PC-3 (cell line): ENCODE measurements around the gene S100A14.

Experiments used
- CTCF ChIP-seq: fragments of 300-600 bp; sonication (generic); conservative IDR thresholded peaks from 2 replicates; pipeline ENCODE4 v1.5.1; 2017; ENCODE audit warnings: antibody characterized with exemption, low read depth, mild to moderate bottlenecking, low read length
- EZH2 ChIP-seq: fragments of 300-600 bp; sonication (generic); IDR thresholded peaks from one replicate; pipeline ENCODE4 v1.6.1; 2017; ENCODE audit warnings: antibody characterized with exemption, mild to moderate bottlenecking, low read length; ENCODE audit not compliant: unreplicated experiment
- EZH2phosphoT487 ChIP-seq: fragments of 300-600 bp; sonication (generic); IDR thresholded peaks from 2 replicates; pipeline ENCODE4 v1.6.1; 2018; ENCODE audit warnings: mild to moderate bottlenecking, antibody characterized with exemption, low read length, borderline replicate concordance

- TF ChIP-seq CTCF (no peak), EZH2 (no peak), EZH2phosphoT487 (no peak)
Measured at GRCh38 chr1:153629971-153630370, 13.8 kb upstream of the S100A14 start.
